Cerebellar nuclear complex (tissue), 1 donor: Measurements from ENCODE around the gene IST1.
A peak's percentile ranks its signal among the peaks of the same experiment; 100 is the strongest.

Source experiments
- DNase-seq, 2 experiments: peaks; one replicate each; lab custom pipeline; 2025; lab: John Stamatoyannopoulos, UW

The IST1 gene

DNA sequence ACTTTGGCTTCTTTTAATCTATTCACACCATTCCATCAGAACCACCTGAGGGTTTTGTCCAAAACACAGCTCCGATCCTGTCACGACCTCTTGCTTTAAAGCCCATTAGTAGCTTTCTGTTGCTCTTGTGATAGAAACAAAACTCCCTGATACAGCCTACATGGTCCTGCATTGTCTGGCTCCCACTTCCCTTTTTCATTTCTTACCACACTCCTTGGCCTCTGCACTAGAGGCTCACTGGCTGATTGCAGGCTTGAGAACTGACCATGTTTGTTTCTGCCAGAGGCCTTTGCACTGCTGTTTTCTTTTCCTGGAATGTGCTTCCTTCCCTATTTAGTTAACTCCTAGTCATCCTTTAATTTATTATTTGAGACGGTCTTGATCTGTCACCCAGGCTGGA is 23.7 kb downstream of the IST1 start:
- DNase-seq = no peak

DNA sequence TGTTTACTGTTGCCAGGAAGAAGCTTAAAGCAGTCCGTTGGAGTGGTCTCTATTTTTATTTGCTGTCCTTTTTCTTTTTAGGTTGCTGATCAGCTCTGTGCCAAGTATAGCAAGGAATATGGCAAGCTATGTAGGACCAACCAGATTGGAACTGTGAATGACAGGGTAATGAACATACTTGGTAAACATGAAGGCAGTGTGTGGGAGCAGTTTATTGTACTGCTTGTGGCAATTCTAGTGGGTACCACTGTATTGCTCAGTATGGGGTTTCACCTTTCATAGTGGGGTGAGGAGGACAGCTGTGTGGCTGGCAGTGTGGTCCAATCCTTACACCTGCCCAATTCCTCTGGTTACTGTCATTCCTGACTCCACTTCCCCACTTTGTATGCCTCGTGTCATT is 25.3 kb downstream of the IST1 start:
- no peak for DNase-seq

DNA sequence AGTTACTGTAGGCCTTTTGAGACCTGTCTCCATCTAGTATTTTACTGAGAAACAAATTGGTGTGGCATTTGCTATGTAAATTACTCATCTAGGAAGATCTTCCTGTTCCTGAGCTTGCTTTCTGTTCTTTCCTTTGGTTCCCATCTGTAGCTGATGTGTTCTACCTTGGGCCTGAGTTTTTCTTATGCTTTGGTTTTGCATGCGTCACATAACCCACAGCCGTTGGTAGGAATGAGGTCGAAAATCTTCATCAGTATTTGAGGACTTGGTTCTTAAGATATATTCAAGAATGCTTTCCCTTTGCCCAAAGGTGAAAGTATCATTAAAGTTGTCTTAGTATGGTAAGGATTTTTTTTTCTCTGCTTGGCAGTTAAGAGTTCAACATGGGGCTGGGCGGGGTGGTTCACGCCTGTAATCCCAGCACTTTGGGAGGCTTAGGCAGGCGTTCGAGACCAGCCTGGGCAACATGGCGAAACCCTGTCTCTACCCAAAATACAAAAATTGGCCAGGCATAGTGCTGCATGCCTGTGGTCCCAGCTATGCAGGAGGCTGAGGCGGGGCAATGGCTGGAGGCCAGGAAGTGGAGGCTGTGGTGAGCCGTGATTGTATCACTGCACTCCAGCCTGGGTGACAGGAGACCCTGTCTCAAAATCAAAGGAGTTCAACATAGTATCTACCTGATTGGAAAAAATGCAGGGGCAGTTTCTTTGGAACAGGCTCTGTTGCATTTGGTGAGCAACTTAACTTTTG is 28.8 kb downstream of the IST1 start:
- DNase-seq = no peak

DNA sequence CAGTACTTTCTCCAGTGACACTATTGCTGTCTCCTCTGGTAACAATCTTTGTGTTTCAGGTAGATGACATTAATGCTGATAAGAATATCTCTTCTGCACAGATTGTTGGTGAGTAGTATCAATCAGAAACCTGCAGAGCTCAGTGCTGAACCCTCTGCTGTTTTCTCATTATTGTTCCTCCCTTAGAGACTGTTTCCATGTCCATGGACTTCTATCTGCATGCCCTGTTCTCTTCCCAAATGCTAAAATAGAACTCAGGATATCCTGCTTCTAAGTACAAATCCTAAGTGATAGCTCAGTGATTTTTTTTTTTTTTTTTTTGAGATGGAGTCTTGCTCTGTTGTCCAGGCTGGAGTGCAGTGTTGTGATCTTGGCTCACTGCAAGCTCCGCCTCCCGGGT is 29.4 kb downstream of the IST1 start:
- DNase-seq = no peak

DNA sequence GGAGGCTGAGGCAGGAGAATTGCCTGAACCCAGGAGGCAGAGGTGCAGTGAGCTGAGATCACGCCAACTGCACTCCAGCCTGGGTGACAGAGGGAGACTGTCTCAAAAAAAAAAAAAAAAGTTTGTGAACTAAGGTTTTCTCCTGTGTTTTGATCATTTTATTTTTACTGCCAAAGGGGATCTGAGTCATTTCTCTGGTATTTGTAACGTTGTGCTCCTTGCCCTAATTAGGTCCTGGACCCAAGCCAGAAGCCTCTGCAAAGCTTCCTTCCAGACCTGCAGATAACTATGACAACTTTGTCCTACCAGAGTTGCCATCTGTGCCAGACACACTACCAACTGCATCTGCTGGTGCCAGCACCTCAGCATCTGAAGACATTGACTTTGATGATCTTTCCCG is 32.1 kb downstream of the IST1 start:
- no peak for DNase-seq

DNA sequence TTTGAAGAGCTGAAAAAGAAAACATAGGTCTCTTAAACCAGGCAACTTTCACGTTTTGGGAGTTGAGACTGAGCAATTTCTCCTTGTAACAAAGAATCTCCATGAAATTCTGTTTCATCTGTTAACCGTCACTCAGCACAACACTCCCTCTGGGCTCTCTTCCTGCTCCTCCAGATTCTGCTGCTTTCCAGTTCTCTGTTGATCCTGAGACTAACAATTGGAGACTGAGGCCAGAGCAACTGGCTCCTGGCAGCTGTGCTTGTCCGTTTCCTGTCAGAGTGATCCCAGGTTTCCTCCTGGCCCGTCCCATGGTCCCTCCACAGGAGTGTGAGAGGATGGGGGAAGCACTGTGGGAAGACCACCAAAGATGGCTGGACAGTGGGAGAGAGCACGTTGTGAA is 32.5 kb downstream of the IST1 start:
- DNase-seq = no peak

DNA sequence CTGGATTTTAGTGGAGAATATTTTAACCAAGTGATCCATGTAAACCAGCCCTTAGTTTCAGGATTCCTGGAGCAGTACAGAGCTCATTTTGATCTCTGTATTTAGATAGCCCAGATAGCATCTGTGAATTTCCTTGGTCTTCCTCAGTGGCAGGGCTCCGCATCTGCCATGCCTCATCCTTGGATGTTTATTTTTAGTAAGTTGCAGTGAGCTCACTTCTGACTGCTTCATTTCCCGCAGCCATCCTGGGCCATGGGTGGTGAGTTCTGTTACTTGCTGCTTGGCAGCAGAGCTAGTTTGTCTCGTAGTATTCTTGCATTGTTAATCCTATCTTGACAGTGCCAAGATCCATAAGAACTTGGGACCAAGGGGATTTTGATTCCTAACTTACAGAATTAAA is 33.7 kb downstream of the IST1 start:
- no peak for DNase-seq

DNA sequence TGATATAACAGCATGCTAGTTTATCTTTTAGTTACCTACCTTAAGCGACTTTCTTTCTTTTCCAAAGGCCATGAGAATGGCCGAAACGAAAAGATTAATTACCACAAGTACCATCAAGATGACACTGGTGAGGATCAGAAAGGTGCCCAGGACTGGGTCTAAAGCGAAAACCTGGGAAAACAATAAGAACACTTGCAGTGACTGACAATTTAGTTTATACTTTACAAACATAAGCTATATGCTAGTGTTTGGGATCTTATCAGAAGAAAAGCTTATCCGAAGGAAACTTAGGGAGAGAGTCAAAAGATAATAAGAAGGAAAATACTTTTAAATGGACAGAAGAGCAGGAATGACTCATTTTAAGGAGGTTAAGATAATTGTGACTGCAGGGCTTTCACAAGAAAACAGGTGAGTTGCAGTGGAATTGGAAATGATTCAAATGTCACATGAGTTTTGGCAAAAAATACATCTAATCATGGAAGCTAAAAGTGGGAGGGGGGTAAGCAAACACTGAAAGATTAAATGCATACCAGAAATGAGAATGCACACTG is 34.8 kb downstream of the IST1 start:
- no peak for DNase-seq

DNA sequence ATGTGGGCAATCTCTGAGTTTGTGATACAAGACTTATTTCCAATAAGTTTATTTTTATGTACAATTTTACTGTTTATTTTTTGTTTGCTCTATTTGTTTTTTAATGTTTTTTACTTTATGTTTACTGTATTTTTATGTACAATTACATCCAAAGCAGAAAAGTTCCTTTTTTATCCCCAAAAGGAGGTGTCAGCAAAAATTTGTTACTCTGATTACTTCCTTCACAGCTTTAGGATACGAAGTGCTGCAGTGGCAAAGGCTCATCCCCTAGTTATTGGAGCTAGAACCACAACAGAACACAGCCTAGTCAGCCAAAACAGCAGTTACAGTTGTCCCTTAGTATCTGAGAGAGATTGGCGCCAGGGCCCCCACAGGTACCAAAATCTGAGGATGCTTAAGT is 35.7 kb downstream of the IST1 start:
- no peak for DNase-seq

DNA sequence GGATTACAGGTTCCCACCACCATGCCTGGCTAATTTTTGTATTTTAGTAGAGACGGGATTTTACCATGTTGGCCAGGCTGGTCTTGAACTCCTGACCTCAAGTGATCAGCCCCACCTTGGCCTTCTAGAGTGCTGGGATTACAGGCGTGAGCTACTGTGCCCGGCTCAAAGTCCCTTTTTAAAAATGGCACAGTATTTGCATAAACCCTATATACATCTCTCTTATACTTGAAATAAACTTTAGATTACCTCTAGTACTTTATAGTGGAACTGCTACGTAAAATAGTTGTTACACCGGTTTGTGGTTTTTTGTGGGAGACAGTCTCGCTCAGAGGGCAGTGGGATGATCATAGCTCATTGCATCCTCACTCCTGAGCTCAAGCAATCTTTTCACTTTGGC is 36.3 kb downstream of the IST1 start:
- DNase-seq = no peak

DNA sequence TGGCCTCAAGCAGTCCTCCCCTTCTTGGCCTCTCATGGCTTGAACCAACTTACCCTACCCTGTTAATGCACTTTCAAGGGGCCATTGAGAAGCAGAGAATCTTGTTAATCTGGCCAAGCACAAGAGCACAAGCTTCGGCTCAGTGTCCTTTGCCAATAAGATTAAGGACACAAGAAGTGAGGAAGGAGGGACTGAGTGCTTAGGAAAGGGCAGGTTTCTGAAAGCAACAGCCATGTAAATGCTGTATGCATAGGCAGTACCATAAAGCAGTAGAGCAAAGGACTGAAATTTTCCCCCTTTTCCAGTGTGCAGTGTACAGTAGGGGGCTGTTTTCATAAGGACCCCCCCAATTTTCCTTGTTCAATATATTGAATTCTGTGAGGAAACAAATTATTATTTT is 37.7 kb downstream of the IST1 start:
- no peak for DNase-seq

DNA sequence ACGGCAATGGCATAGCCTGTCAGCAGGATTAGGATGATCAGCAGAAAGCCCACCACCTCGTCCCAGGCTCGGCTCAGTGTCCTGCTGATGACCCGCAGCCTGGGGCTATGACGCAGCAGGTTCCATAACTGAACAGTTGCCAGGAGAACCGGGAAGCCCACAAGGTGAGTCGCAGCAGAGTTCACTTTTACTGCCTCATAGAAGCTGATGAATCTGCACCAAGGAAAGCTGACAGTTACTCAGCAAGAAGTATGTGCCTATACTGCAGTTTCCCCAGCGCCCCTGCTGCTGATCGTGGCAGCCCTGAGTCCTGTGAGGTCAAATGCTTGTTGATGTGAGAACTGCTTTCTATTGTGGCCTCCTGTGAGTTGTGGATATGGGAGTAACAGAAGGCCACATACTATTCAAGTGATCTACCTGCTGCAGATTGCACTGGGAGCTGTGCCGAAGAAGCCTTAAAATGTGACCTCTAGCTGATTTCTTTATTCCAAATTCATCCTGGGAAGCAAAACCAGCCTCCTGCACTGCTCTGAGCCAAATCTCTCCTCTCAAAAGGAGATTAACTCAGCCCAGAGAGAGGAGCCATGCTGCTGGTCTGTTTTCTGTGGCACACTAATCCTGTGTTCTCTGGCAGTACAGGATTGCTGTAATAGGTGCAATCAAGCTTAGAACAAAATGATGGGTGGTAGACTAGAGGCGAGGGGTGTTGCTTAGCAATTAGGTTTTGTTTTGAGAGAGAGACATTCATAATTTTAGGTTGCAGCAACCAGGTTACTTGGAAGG is 38.8 kb downstream of the IST1 start:
- DNase-seq = no peak

DNA sequence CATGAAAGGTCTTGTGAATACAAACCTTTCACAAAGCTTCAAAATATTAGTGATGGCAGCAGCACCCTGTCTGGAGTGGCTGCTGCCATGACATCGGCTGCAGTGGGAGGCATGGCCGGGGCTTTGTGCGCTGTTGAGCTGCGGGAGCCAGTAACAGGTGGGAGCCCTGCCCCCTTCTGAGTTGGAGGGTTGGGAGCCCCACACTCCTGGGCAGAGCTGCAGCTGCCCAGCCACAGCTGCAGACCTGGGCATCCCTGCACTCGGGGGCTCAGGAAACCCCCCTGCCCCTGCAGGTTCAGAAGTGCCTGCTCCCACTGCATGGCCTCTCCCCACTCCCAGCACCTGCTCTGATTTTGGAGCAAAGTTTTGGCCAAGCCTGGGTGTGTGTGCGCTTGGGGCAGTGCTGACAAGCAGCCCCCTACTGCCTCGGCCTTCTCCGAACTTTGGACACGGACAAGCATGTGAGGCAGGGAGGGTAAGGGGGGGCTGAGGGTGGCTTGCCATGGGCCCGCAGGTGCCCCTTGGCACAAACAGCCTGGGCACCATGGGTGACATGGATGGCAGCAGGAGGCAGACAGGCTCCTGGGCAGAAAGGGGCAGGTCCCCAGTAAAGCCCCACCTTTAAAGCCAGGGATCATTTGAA is 42.7 kb downstream of the IST1 start:
- no peak for DNase-seq

DNA sequence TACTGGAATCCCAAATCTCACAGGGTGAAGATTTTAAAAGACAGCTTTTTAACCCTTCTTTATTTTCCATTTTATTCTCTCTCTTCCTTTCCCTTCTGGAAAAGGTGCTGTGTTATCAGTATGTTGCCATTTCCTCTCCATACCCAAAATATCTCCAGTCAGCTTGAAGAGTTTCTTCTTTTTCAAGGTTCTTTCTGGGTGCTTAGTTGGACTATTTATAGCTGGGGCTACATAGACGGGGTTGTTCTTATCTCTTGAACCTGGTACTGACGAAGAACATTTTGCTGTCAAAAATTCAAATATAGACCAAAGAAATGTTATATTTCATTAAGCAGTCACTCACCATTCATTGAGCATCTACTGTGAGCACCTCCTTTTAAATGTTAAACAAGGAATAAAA is 48.6 kb downstream of the IST1 start:
- DNase-seq = no peak

DNA sequence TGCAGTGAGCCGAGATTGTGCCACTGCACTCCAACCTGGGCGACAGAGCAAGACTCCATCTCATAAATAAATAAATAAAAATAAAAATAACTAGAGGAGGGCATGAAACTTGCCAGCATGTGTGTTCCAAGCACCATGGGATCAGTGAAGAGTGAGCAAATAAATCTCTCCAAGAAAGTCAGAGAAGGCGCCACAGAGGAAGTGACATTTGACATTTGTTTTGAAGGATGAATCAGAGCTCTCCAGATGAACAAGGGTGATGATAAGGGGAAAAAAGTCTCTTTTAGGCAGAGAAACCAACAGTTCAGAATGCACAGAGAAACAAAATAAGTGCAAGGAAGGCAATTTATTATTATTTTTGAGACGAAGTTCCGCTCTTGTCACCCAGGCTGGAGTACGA is 50.3 kb downstream of the IST1 start:
- DNase-seq = no peak

DNA sequence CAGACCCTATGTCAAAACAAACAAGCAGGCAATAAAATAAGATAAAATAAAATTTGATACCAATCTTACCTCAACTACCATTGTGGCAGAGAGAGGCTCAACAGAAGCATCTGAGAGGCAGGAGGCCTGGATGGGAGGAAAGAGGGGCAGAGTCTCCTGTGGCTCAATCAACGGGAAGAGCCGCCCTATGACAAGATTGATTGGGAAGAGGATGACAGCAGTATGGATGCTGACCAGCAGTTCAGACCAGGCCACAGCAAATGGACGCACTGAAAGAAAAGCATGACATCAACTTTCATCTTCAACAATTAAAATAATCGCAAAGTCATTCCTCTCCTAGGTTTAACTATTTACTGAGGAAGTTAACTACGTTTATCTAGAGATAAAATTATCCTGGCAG is 57.5 kb downstream of the IST1 start:
- no peak for DNase-seq

DNA sequence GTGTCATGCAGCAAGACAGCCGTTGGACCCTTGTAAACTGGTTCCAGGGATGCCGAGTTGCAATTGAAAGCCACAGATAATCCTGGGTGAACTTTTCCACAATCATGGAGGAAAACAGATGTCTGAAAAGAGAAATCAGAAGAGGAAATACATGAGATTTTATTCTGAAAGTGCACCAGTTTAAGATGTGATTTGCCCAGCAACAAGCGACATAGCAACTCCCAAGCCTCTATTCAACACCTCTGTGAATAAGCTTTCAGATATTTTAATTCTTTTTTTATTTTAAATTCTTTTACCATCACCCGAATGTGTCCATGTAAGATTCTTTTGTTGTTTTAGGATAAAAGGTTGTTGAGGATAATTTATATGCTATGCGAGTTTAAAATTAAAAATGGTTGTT is 58.8 kb downstream of the IST1 start:
- DNase-seq = no peak

DNA sequence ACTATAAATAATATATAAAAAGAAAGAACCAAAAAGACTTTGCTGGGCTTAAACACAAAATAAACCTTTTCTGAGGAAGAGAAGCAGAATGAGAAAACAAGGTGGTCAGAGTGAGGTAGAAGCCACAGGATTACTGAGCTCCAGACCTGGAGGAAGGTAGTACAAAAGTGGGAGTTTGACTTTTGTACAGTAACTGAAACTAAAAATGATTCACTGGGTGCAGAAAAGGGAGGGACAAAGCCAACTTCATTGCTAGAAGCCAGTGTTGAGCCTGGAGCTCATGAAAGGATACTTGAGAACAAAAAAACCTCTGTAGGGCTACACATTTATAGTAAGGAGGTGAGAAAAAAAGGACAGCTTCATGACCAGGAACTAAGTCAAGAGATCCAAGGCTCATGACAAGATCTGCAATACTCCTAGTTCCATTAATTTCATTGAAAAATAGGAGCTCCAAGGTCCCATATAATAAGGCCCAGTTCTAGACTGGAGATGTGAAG is 59.4 kb downstream of the IST1 start:
- no peak for DNase-seq

DNA sequence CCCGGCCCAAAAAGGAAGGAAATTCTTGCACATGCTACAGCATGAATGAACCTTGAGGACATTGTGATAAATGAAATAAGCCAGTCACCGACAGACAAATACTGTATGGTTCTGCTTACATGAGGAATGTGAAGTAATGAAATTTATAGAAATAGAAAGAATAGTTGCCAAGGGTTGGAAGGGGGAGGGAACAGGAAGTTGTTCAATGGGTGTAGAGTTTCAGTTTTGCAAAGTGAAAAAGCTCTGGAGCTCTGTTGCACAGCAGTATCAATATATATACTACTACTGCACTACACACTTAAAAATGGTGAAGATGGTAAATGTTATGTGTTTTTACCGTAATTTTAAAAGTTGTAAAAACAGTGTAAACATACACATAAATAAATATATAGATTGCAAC is 61.2 kb downstream of the IST1 start:
- no peak for DNase-seq

DNA sequence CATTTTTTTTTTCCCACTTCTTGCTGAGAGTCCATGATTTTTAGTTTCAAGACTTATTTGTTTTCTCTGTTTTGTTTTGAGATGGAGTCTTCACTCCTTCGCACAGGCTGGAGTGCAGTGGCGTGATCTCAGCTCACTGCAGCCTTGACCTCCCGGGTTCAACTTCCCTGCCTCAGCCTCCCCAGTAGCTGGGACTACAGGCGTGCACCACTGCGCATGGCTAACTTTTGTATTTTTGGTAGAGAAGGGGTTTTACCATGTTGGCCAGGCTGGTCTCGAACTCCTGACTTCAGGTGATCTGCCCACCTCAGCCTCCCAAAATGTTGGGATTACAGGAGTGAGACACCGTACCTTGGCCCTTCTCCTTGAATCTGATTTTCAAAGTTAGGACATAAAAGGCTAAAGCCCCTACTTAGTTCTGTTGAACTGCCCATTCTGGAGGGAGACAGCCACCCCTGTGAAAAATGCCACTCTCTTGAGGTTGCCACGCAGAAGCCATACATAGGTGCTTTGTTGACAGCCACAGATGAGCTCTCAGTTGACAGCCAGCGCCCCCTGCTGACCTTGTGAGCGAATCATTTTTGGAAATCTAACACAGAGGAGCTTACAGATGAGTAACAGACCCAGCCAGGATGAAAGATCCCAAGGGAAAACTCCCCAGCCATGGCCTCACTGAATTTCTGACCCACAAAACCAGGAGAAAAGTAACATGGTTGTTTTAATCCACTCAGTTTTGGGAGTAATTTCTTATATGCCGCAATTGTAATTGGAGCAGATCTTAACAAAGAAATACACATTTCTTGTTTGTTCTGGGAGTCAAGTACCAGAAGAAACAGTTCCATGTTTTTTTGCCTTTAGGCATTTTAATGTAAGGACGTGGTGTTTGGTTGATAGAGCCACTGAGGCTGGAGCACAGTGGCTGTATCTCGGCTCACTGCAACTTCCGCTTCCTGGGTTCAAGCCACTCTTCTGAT is 66.0 kb downstream of the IST1 start:
- DNase-seq = peak in 1 of 2 experiments; percentile 25

DNA sequence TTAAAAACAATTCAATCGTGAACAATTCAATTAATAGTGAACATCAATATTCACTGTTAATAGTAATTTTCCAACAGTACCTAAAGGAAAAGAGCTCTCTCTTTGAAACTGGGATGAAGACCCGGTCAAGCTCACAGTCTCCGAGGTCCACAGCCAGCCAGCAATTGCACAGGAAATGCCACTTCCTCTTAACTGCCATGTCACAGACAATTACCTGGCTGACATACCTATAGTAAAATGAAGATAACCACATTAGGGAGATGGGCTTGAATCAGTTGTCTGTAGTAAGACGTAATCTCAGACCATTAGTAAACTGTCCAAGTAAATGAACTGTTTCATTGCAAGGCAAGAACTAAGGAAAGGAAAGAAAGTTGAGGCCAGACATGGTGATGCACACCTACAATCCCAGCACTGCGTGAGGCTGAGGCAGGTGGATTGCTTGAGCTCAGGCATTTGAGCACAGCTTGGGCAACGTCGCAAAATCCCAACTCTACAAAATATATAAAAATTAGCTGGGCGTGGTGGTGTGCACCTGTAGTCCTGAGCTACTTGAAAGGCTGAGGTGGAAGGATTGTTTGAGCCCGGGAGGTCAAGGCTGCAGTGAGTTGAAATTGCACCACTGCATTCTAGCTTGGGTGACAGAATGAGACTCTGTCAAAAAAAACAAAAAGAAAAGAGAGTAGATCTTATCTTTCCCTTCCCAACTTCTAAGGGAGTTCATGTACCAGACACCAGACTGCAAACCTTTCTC is 68.0 kb downstream of the IST1 start:
- no peak for DNase-seq
